A549 (cell line): ENCODE data around the gene SMIM29.
"Not testable (repeated sequence)": the region's sequence is repeated elsewhere in the genome, so short reads cannot be mapped to it uniquely, and the experiment has no call there.

Experiments used
- CEBPB ChIP-seq, 2 experiments: fragments of >200 bp in 1 of 2; sonication (Bioruptor Twin) in 1 of 2; formaldehyde crosslinking in 1 of 2; IDR thresholded peaks; 2 replicates each; pipeline ENCODE4 v1.6.1; 2012 to 2016
- CTCF ChIP-seq: fragments of >200 bp; sonication (Bioruptor Twin); formaldehyde crosslinking; IDR thresholded peaks from 3 replicates; pipeline ENCODE4 v1.5.1; 2016
- EP300 ChIP-seq, 2 experiments: fragments of >200 bp; sonication (Bioruptor Twin); formaldehyde crosslinking; IDR thresholded peaks; 2 replicates in 1 of 2; 3 replicates in 1 of 2; pipeline ENCODE4 v1.6.1; 2016 to 2017
- ESRRA ChIP-seq: fragments of 150-350 bp; IDR thresholded peaks from 2 replicates; pipeline ENCODE4 v1.6.1; 2014; ENCODE audit warnings: mild to moderate bottlenecking, low read length, borderline replicate concordance
- GATA3 ChIP-seq: IDR thresholded peaks from 2 replicates; pipeline ENCODE4 v1.6.1; 2012; ENCODE audit warnings: borderline replicate concordance
- HOXB5 ChIP-seq: fragments of 250-450 bp; sonication (Bioruptor Pico); IDR thresholded peaks from 2 replicates; pipeline ENCODE4 v1.5.0; 2020; ENCODE audit warnings: mild to moderate bottlenecking, moderate library complexity
- POLR2A ChIP-seq: IDR thresholded peaks from 2 replicates; pipeline ENCODE4 v1.6.1; 2012; ENCODE audit warnings: mild to moderate bottlenecking, low read length
- REST ChIP-seq: fragments of 200-600 bp; sonication (generic); IDR thresholded peaks from 2 replicates; pipeline ENCODE4 v1.6.1; 2016; ENCODE audit warnings: antibody characterized with exemption, mild to moderate bottlenecking, moderate library complexity
- USF2 ChIP-seq: fragments of 450-650 bp; IDR thresholded peaks from 2 replicates; pipeline ENCODE4 v1.6.1; 2014; ENCODE audit warnings: antibody characterized with exemption
- ZSCAN20 ChIP-seq: fragments of 250-450 bp; sonication (Bioruptor Pico); IDR thresholded peaks from 2 replicates; pipeline ENCODE4 v1.8.0; 2022; ENCODE audit warnings: mild to moderate bottlenecking, moderate library complexity

- not testable (repeated sequence) for TF ChIP-seq POLR2A; CTCF; ZSCAN20 (CRISPR knock-in tag); ESRRA; USF2; REST; CEBPB (IDR thresholded peaks at IDR 0.05); EP300 (IDR thresholded peaks at IDR 0.05); HOXB5; GATA3
Measured at GRCh38 chr6:34252395-34252794, 3.6 kb upstream of the SMIM29 start.
